Upper lobe of left lung (tissue), 4 donors: ENCODE results near the gene PSPN.
"Not testable (repeated sequence)": the region's sequence is repeated elsewhere in the genome, so short reads cannot be mapped to it uniquely, and the experiment has no call there.

ENCODE experiments used
- EP300 ChIP-seq, 4 donors: sonication (generic); formaldehyde crosslinking; IDR thresholded peaks; one replicate each; pipeline ENCODE4 v1.5.1; 2017; ENCODE audit warnings: antibody characterized with exemption in 4 of 4, control low read depth in 2 of 4
- TF ChIP-seq, protein P1 (sequence below), 6 experiments: fragments of 450-650 bp in 4 of 6; fragments of 200-600 bp in 2 of 6; sonication (generic) in 2 of 6; IDR thresholded peaks; one replicate each; pipeline ENCODE4 v1.5.1; 2016 to 2019; ENCODE audit warnings: antibody characterized with exemption in 6 of 6

DNA sequence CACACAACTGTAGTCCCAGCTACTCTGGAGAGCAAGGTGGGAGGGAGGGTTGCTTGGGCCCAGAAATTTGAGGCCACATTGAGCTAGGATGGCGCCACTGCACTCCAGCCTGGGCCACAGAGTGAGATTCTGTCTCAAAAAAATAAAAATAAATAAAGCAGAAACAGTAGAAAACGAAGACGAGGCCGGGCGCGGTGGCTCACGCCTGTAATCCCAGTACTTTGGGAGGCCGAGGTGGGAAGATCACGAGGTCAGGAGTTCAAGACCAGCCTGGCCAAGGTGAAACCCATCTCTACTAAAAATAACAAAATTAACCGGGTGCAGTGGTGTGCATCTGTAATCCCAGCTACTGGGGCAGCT is 14.9 kb downstream of the PSPN start:
- TF ChIP-seq, protein P1, sequence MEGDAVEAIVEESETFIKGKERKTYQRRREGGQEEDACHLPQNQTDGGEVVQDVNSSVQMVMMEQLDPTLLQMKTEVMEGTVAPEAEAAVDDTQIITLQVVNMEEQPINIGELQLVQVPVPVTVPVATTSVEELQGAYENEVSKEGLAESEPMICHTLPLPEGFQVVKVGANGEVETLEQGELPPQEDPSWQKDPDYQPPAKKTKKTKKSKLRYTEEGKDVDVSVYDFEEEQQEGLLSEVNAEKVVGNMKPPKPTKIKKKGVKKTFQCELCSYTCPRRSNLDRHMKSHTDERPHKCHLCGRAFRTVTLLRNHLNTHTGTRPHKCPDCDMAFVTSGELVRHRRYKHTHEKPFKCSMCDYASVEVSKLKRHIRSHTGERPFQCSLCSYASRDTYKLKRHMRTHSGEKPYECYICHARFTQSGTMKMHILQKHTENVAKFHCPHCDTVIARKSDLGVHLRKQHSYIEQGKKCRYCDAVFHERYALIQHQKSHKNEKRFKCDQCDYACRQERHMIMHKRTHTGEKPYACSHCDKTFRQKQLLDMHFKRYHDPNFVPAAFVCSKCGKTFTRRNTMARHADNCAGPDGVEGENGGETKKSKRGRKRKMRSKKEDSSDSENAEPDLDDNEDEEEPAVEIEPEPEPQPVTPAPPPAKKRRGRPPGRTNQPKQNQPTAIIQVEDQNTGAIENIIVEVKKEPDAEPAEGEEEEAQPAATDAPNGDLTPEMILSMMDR (IDR thresholded peaks at IDR 0.05): not testable (repeated sequence)
- TF ChIP-seq EP300 (IDR thresholded peaks at IDR 0.05): not testable (repeated sequence)
